SW 1271 (cell line): ENCODE measurements around the gene STC2.

Source experiments
- DNase-seq, 2 experiments: peaks; one replicate each; lab custom pipeline; 2025; lab: John Stamatoyannopoulos, UW

The STC2 gene

DNA sequence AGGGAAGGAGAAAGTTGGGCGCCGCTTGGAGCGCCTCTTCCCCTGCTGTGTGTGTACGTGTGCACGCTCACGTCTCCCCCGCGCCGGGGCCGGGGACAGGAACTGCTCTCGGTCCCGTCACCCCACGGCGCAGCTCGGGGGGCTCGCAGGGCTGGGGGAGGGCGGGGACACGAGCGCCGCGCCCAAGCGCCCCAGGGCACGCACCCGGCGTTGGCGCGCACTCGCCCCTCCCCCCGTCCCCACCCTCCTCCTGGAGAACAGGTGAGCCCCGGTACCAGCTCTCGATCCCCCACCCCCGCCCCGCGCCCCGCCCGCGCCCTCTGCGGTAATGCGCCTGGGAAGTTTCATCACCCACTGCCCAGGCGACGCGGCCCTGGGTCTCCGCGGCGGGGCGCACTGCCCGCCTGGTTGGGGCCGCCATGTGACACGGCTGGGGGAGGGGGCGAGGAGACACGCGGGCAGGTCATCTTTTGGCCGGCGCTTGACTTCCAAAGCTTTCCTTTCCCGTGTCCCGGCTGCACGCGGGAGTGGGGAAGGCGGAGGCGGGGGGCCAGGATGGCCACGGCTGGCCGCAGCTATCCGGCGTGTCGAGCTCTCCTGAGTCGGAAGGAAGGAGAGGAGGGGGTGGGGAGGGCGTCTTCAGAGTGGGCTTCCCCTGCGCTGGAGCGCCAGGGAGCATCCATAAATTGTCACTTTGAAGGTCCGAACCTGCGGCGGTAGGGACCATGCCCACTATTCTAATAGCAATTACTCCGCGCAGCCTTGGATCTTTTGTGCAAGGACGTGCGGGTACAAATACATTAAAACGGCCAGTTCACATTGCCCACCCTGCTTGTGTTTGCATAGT is 1.5 kb upstream of the STC2 start:
- no peak for DNase-seq

- peak in 1 of 2 experiments; percentile 18 for DNase-seq
Measured at GRCh38 chr5:173328844-173329490, 753 bp upstream of the STC2 start.

DNA sequence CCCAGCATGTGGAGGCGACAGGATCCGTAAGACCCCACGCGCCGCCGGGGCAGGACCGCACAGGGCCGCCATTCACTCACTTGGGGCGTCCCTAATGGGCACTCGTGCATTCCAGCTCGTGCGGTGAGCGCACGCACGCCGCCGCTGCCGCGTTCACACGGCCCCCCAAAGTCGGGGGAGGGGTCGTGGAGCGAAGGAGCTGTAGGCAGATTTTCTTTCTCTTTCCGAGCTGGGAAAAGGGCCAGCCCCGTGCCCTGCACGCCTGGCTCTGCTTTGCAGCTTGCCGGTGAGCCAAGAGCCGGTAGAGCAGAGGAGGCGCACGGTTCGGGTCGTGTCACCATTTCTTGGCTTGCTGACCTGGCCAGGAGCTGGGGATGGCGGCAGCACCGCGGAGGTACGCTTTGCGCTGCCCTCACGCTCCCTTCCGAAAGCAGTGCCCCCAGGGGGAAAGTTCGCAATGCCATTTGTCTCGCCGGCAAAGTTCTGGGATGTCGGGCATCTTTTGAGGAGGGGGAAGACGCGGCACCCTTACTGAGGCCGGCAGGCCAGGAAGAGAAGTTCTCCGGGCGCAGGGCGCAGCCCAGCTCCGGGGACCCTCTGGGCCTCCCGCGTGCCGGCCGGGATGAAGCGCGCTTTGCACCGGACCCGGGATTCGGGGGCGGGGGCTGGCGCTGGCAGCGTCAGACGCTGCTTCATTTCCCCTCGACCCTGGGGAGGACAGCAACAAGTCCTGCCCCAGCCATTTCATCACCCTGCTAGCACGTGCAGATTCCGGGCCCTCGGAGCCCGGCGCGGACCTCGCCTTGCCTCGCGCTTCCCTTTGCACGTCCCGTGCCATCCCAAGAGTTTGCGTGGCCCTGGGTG is 898 bp downstream of the STC2 start:
- no peak for DNase-seq

DNA sequence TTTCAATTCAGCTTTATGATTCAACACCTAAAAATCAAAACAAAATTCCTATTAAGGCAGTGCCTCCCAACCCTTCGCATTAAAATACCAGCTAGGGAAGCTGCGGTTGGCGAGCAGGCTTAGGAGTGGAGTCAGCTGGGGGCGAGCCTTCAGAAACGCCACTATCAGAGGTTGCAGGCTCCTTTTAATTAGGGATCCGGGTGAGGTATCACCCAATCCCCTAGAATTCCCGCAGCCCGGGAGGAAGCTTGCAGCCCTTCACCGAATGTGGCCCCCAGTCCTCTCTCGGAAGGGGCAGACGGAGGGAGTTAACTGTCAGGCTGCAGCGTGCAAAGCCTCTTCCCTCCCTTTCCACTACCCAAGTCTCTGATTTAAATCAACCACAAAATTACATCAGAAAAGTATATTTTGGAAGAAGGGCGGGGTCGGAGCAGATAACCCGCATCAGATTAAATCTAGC is 1.7 kb downstream of the STC2 start:
- DNase-seq = peak in 1 of 2 experiments; percentile 21

GRCh38 chr5:173325091-173325698 is 3.0 kb downstream of the STC2 start:
- no peak for DNase-seq

GRCh38 chr5:173324115-173325001 is 3.9 kb downstream of the STC2 start:
- DNase-seq = no peak

DNA sequence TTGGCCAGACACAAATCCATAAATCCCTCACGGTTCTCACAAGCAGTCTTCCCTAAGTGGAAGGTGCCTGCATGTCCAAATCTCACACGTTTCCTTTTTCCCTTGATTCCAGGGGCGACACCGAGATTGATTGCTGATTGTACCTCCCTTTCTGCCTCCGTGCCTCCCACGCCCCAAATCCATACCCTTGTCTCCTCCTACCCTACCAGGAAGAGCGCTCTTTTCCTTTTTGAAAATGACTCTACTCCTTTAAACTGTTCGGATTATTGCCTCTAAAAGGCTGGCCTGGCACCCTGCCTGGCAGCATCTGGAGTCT is 4.5 kb downstream of the STC2 start:
- DNase-seq = no peak

GRCh38 chr5:173323106-173323798 is 5.0 kb downstream of the STC2 start:
- DNase-seq = no peak

DNA sequence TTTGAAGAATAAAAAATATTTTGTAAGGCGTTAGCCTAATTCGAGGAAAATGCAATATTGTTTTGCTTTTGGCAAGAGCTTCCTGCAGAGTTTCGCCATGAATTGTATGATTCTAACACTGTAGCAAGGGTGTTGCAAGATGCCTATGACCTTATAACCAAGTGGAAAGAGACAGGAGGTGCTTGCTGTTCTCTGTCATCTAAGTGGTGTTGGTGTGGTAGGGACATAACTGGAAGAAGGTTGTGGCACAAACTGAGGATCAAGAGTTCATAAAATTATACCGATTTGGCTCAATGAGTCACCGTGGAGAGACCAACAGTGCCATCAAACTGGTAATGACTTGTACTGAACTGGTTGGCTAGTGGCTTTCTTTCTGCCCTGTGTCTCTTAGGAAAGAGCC is 6.3 kb downstream of the STC2 start:
- DNase-seq = no peak

DNA sequence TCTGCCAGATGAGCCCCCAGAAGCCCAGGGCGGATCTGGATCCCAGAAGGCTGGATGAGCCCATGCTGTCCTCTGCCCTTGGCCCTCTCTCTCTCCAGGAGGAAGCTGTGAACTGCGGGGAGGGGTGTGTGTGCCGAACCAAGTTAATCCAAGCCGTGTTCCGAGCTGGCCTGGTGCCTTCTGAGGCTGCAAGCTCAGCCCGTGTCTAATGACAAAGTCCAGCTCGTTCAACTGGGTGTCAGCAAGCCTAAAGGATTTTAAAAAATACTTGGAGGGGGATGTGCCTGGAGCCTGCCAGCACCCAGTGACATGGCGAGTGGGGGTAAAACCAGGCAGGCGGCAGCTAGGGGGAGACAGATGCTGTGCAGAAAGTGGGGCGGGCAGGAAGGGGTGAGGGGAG is 8.0 kb downstream of the STC2 start:
- DNase-seq = no peak

GRCh38 chr5:173319646-173320045 is 8.6 kb downstream of the STC2 start:
- no peak for DNase-seq

DNA sequence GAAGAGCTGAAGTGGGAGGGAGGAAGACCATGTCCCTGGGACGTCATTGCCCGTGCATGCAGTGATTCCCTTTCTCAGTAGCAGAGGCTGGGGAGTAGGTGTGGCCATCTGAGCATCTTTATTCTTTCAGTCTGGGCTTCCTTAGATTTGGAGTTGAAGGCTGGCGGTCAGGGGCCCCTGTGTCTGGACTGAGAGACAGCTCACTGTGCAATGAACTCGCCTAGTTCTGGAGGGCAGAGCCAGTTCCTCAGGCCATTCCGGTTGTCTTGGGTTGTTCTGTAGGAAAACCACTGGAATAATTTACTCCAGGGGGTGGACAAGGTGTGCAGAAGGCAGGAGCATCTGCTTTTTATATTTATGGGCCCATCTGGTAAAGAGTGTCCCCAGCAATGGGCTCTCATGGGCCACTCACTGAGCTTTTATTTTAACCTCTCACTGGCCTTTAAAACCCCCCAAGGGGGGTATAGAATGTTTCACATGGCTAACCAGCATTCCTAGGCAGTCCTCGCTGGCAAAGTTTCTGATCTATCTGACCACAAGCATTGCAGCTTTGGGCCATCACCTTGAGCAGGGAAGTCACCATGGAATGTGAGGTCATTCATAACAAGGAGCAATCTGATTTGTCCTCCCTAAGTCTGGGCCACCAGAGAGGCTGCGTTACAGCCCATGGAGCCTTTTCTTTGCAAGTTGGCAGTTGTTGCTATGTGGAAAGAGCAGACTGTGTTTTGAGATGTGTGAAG is 9.2 kb downstream of the STC2 start:
- no peak for DNase-seq

DNA sequence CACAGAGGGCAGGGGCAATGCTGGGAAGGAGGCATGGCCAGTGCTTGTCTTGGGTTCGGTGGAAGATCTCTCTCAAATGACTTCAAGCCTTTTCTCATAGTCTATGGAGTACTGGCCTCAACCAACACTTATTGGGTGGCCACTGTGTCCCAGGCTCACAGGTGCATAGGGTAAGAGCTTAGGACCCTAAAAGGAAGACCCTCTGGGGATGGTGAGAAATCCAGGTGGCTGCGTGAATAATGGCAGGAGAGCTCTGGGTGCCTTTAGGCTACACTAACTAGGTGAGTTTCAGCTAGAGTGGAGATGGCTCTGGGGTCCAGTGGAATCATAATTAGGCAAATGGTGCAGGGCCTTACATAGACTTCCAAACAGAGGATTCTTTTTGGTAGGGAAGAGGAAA is 9.9 kb downstream of the STC2 start:
- DNase-seq = no peak

- no peak for DNase-seq
Measured at GRCh38 chr5:173317852-173318251, 10.4 kb downstream of the STC2 start.

- no peak for DNase-seq
Measured at GRCh38 chr5:173317091-173317730, 11.0 kb downstream of the STC2 start.

- DNase-seq = no peak
Measured at GRCh38 chr5:173316339-173317020, 11.7 kb downstream of the STC2 start.

DNA sequence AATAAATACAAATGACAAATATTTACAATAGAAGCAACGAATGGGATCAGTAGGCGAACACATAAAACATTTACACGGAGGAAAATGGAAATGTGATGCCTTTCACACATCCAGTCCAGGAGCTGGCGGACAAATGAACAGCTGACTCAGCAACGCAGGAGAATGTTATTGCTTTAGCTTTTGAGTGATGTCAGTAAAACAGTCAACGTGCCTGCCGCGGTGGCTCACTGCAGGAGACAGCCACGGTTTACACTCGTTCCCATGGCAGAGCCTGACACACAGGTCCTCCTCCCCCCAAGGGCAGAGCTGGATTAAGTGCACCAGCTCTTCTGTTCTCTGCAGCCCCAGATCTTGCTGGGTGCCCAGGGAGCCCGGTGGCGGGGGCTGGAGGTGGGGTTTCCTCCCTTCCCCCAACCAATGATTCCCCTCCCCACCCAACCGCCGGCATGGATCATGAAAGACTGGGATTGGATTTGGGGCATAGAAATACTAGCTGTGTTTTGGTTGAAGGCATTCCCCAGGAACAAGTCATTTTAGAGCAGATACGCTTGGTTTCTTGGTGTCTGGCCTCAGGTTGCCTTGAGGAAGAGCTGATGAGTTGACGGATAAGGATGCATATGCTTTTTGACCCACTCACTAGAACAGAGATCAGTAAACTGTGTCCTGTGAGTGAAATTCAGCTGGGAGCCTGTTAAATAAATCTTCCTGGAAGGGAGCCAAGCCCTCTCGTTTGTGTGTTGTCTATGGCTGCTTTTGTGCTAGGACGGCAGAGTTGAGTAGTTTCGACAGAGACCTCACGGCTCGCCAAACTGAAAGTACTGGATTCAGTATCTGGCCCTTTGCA is 12.5 kb downstream of the STC2 start:
- no peak for DNase-seq
